HG03342 (cell line): ENCODE results near the gene MLLT10.

ENCODE experiments used
- ATAC-seq: cut with Tn5 transposase; IDR thresholded peaks from one replicate; pipeline ENCODE4 v1.9.1; 2021; ENCODE audit warnings: mild to moderate bottlenecking, moderate library complexity; ENCODE audit not compliant: unreplicated experiment

The MLLT10 gene

DNA sequence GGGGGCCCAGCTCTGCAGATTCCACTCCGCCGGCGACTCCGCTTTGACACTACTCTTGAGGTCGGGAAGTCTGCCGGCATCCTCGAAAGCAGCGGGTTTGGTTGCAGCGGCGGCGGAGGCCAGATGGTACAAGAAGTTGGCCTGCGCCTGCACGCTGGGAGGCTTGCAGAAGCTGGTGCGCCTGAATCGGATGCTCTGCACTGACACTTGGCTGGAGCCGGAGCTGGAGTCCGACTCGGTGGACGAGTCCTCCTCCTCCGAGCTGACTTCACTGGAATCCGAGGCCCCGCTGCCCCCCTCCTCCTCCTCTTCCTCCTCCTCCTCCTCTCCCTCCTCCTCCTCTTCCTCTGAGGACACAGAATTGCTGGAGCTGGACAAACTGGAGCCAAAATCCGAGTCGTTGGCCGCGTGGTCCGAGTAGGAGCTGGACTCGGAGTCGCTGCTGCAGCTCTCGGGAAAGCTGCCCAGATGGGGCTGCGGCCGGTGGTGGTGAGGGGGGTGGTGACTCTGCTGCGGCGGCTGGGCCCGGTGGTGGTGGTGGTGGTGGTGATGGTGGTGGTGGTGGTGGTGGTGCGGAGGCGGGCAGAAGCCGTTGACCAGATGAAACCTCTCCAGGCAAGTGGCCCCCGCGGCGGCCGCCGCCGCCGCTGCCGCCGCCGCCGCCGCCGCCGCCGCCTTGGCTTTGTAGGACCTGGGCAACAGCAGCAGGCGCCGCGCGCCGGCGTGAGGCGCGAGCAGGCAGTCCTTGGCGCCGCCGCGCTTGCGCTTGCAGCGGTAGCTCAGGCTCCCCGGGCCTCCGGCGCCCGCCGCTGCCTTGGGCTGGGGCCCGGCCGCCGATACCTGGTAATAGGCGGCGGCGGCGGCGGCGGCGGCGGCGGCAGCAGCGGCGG is 17.5 kb upstream of the MLLT10 start:
- peak; percentile 71 for ATAC-seq

DNA sequence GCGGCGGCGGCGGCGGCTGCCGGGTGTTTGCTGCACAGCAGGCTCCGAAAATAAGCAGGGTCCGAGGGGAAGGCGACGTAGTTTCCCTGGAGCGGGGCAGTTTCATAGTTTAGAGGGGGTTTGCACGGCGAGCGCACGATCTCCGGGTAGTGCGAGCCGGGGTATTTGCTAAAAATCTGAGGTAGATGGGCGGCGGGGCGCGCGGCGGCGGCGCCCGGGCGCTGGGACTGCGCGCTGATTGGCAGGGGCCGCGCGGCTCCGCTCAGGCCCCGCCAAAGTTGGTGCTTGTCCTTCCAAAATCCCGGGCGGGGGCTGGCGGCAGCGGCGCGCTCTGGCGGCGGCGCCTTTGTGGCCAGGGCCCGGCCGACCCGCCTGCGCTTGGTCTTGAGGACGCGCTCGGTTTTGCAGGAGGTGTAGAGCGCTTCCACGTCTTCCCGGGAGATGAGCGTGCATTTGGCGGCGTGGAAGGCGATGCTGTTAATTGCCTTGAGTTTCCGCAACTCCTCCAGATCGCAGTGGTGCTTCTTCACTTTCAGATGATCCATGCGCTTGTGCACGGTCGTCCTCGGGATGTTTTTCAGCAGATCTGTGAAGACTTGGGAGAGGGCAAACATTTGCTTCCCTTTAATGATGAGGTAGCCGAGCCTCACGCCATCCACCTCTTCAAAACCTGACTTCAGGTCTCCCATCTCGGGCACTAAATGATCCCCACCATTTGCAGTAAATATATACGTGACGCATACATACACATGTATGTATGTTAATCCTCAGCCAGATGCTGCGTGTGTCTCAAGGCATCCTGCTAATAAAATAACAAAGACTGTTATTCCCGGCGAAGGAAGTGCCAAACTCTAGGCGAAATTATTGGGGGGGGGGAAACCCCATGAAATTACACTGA is 16.6 kb upstream of the MLLT10 start:
- peak; percentile 50 for ATAC-seq

DNA sequence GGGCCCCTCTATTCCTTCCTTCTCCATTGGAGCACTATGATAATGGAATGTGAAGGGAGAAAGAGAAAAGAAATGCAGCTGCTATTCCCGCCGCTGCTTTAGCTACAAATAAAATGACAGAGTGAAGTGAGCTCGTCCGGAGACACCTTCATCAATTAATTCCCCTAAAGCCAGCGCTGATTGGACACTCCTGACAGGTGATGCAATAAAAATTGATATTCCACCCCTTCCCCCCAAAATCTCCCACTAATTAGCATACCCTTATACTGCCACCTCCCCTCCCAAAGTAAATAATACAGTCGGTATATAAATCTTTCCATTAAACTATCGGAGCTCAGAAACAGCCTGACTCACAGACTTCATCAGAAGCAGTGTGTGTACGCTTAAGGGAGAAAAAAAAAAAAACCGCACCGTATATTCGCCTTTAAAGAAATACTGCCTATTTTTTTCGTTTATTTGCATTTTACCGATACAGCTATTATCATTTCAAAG is 15.8 kb upstream of the MLLT10 start:
- no peak for ATAC-seq

DNA sequence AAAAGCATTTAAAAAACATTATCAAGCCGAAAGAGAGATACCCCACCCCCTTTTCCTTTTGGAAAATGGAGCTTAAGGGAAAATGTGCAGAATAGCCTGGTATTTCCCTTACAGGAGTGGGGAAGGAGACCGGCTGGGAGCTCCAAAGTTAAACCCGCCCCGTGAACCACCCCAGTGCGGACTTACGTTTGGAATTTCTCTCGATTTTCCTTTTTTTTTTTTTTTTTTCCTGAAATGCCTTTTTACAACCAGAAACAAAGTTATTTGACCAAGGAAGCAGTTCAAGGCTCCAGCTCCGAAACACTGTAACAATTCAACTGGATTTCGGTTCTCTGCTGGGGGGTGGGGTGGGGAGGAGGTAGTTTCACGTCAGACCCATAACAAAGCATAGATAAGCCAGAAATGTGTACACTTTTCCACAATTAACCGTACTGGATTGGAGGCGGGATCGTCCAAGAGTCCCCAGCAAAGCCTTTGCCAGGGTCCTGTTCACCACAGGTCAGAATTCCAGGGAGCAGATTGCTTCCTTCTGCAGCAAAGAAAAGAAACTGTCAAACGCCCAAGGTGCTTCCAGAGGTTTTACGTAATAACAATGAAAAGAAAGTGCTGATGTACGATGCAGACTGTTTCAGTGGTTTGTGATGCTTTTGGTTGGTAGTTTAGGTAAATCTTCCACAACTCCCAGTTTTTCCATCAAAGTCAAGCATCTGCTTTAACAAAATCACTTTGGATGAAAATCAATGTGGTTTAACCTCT is 15.2 kb upstream of the MLLT10 start:
- no peak for ATAC-seq

DNA sequence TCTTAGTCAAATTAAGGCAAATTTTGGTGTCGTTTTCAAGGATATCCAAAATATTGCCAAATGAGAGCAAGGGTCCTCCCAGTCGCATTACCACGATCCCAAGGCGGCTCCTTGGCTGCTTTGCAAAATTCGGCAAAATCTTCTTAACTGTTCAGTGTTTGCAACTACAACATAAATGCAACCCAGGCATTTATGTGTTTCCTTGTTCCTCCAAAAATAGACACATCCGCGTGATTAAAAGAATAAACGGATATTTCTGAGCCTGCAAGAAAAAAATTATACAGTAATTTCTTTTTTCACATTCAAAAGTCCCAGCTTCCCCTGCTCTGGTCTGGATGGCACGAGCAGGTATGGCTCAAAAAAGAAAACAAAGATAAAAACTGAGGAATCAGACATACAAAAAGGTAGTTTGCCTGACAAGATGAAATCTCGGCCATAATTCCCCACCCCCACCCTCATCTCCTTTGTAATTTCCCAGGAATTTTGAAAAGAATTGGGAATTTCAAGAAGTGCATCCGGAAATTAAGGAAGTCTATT is 14.6 kb upstream of the MLLT10 start:
- ATAC-seq: no peak

DNA sequence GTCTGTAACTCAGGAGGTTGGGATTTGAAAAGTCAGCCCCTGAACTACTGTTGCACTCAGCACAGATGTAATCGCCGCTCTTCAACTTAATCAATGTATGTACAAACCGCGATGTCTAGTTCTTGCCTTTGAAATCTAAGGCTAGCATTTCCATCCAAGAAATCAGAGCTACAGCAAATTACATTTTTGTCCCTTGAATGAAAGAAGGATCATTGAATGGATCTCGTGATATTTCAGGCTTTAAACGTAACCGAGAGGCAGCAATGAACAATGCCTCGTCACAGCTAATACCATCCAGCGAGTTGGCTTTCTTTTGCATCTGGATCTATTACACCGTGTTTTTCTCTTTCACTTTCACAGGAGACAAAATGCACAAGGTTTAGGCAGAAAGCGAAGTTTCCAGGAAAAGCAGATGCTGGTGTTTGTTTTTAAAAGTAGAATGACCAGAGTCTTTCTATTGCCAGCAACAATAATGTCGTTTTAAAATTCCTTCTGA is 14.0 kb upstream of the MLLT10 start:
- peak; percentile 43 for ATAC-seq

DNA sequence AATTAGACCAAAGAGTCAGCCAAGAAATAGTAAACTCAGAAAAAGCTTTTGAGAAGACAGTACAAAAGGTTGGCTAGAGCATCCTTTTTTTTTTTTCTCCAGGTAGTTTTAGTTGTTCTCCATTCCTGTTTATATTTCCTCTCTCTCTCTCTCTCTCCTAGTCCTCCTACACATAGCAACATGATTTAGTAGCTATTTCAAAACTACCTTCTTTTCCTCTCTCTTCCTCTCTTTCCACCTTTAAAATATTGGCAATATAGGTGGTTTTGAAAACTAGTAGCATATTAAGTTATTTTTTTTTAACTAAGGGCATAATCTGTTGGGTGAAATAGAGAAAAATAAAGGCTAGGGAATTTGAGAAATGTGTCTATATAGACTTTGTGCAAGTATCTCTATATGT is 13.5 kb upstream of the MLLT10 start:
- no peak for ATAC-seq

DNA sequence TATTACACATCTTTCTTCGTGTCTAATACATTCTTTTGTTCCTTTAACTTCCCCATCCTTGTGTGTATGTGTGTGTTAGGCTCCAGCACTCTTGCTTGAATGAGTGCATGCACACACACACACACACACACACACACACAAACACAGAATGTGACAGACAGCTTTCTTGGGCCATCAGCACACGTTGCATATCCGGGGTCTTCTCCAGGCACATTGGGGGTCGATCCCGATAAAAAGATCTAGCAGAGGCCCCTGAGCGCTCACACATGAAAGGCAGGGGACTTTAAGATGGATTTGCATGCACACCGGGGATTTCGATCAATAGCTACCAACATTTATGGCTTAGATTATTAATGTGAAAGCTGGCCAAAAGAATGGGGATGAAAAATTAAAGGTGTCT is 13.1 kb upstream of the MLLT10 start:
- no peak for ATAC-seq

DNA sequence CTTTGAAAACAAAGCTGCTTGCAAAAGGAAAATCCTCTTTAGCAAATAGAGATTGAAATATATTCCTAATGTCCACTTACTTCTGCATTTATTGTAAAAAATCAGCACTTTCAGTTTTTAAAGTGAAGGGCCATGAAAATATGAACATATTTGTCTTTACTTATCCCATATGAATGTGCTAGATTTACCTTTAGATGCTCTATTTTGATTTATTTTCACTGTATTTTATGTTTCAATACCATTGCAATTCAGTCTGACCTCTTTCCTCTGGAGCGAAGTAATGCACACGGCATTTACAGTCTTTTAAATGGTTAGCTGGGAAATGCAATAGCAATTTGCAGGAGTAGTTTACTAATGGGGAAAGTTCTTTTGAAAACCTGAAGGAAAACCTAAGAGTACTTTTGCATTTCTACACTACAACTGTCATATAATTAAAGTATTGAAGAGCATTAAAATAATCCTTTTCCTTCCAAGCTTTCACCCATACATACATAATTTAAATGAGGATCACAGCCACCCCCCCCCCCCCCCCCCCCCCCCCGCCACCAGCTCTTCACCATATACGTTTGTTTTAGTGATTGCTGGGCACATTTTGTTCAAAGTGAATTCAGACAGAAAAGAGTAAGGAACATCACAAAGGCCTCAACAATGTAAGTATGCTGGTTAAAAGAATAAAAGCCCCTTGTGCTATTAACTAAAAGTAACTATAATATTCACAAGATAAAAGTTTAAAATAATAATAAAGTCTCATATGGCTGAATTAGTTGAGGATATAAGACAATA is 12.1 kb upstream of the MLLT10 start:
- ATAC-seq: no peak

DNA sequence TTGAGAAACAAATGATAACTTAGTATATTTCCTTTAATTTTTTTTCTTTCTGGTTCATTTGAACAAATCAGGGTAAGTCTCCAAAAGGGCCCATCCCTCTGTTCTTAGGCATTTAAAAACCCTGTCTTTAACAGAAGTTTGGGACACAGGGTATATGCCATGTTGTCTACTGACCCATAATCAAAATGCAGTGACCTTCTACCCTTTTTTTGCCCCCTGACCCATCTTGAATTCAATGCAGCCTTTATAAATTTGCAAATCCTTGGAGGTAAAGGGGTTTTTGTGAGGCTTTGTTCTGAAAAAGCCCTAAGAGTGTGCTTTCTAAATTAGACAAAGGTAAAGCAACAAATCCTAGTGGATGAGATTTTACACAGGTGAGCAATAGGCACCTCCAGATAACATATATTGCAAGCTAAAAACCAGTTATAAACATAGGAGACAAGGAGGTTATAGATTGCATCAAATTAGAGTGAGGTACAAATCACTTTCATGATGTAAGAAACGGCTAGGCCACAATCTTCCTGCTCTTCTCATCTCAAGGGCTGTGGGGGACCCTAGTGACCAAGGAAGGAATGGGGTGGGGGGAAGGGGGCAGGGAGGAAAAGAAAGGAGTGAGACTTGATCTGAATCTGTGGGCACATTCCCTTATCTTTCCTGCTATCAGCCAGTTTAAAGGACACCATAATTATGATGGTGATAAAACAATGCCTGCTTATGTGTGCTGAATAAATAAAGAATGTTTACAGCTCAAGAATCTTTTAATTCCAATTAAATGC is 11.2 kb upstream of the MLLT10 start:
- no peak for ATAC-seq

DNA sequence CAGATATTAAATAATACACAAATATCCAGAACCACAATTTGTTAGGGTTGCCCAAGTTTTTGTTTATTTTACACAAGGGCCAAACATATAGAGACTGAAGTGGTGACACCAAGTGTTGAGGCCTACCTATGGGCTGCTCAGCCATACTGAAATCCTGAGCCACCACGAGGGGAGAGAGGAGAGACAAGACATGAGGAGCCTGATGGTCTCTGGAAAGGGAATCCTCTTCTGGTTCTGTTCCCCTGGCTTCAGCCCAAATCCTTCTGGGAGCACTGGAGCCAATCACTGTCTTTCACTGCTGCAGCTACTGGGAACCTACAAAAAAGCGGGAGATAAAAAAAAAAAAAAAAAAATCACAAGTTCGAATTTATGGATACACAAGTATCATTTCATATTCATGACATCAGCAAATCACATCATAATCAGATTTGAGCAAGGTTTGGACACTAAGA is 10.4 kb upstream of the MLLT10 start:
- no peak for ATAC-seq

DNA sequence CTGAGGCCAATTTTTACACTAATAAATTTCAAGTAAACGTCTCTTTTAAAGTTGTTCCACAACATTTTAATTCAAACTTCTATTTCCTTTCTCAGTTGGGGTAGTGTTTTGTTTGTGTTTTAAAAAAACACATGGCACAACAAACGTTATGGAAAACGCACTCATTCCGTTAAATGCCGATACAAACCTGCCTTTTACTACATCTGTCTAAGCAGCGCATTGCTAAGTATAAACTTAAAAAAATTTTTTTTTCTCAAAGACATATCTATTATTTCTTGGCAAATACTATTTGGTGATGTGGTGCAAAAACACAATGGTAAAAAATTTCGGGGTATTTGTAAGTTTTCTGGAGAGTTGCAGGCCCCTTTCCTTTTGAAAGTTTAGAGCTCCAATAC is 9.9 kb upstream of the MLLT10 start:
- no peak for ATAC-seq

DNA sequence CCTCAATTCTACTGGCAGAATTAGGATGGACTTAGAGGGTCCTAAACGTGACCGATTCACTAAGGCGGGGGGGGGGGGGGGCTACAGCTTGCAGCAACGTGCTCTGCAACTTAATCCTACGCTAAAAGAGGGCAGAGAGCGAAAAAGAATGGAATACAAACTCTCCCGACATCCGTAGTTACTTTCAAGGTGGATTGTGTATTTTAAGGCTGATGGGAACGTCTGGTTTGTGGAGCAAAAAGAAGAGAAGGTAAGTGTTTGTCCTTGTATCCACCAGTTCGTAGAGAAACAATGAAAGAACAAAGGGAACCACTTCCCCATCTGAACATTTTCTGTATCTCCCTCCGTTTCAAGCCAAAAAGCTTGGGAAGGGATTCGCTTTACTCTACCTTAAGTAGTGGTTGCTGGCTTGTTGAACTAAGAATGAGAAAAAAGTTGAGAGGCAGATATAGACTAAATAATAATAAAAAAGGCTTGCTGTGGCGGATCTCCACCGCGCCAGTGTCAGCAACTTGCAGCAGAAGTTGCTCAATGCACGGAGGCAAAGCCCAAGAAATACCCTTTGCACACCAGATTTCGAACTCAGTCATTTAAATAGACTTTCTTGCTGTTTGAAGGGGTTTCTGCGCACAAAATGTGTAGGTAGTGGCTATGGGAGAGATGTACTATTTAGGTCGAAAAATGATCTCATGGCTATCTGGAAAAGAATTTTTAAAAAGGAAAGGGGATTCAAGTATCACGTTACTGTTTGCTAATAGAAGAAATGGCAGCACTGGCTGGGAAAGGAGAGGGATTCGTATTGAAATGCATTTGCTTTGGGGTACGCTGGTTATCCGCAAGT is 9.3 kb upstream of the MLLT10 start:
- ATAC-seq: no peak

DNA sequence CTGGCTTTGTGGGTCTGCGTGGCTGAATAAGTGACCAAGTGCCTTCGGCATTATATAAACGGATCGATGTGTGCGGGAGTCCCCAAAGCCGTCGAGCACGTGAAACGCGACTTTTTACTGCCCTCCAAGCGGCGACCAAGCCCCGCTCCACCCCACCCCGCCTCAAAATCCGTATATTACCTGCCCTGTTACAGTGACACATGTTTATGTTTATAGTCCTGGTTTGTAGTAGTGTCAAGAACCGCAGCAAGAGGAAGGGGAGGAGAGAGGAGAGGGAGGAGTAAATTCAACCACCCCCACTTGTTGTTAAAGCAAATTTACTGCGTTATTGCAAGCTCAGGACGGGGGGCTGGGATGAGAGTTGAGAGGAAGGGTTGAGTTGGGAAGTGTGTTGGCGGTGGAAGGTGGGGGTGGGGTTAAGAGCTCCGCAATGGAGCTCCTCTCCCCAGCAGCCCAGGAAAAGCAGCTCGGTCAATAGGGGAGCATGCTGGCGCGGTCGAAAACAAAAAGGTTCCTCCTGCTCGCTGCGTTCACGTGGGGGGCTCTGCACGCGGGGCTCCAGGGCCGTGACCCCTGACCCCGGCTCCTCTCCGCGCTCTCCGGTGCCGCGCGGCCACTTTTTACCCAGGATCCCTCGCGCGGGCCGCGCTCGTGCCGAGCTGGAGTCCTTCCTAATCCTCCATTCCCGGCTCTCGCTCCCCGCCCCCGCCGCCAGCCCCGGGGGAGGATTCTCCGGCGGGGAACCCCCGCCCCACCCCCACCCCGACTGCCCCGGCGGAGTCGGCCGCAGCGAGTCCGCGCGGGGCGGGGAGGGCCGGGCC is 8.5 kb upstream of the MLLT10 start, which contains the start of gene SKIDA1:
SKIDA1 (minus strand) TSS at position 316 of the 821 bp plus-strand sequence. CDS start 7,860 bp downstream, outside the sequence.
- peak; percentile 46 for ATAC-seq

DNA sequence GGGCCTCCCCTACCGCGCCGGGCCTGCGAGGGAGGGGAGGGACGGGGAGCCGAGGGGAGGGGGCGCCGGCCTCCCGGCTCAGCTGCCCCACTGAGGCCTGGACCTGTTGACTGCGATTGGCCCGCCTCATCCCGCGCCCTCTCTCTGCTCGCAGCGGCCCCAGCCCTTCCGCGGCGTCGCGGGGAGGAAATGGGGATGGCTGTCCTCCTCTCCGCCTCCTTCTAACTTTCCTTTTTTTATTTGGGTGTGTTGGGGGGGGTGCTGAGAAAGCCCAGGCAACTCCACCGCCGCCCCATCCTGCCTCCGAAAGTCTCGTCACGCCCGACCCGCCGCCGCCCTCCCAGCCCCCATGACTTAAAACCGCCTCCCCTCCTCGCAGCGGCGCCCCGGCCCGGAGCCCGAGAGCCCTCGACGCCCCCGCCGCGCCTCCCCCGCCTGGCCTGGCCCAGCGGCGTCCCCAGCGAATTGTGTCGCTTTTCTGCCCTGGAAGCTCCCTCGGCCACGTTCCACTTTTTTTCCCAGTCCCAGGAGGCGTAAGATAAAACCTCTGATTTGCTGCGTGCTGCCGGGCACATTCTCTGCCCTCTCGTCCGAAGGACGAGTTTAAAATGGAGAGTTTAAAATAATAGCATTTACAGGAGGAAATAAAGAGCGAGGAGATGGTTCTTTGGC is 7.7 kb upstream of the MLLT10 start:
- ATAC-seq: peak; percentile 23

DNA sequence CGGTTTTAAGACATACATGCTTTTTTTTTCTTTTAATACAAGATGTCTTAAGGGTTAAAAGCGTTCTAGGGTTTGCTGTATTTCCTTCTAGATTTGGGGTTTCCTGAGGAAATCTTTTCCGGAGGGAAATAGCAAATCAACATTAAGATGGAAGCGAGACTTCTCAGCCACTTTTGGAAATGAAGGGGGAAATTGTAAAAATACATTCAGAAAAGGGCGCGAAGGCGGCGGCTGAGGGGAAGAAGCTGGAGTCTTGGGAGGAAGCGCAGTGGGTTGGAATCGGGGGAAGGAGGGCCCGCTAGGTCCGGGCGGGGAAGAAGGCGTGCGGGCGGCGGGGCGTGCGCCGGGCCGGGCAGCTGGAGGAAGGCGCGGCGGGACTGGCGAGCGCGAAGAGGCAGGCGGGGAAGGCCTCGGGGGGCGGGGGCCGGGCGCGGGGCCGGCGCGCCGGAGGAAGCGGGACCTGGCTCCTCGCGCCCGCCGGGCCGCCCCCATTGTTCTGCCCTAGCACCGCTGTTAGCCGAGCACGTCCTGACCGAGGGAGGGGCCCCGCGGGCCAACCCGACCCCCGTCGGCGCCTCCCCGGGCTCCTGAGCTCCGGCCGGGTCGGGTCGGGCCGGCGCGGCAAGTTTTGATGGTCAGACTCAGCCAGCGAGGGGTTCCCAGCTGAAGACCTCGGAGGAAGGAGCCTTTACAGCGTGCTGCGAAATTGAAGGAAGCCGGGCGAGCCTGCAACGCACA is 7.0 kb upstream of the MLLT10 start:
- ATAC-seq: peak; percentile 25
